ENCODE data around the gene UCK2.
A peak's percentile ranks its signal among the peaks of the same experiment; 100 is the strongest.

Gene UCK2

GRCh38 chr1:165905853-165906252 lies 78.4 kb downstream of the UCK2 start:
- no peak for DNase-seq

- no peak for DNase-seq
Observed at GRCh38 chr1:165907256-165907857, 79.9 kb downstream of the UCK2 start.

- DNase-seq = no peak
Observed at GRCh38 chr1:165910764-165911421, 83.5 kb downstream of the UCK2 start.

- no peak for DNase-seq
Observed at GRCh38 chr1:165911609-165912281, 84.3 kb downstream of the UCK2 start.

GRCh38 chr1:165912638-165913037 lies 85.2 kb downstream of the UCK2 start:
- no peak for DNase-seq

GRCh38 chr1:165914136-165914798 lies 86.9 kb downstream of the UCK2 start:
- DNase-seq = peak; percentile 55

GRCh38 chr1:165915480-165915879 lies 88.1 kb downstream of the UCK2 start:
- no peak for DNase-seq

GRCh38 chr1:165915932-165916348 lies 88.5 kb downstream of the UCK2 start:
- DNase-seq = no peak

GRCh38 chr1:165917166-165917565 lies 89.8 kb downstream of the UCK2 start:
- no peak for DNase-seq

- DNase-seq = no peak
Observed at GRCh38 chr1:165924117-165924516, 96.7 kb downstream of the UCK2 start.

GRCh38 chr1:165925498-165926079 lies 98.2 kb downstream of the UCK2 start:
- DNase-seq = no peak

- DNase-seq = no peak
Observed at GRCh38 chr1:165927169-165927568, 99.8 kb downstream of the UCK2 start.

GRCh38 chr1:165928075-165928731 lies 100.8 kb downstream of the UCK2 start:
- DNase-seq = peak; percentile 10

- DNase-seq = no peak
Observed at GRCh38 chr1:165930961-165931360, 103.5 kb downstream of the UCK2 start.

GRCh38 chr1:165933446-165934170 lies 106.2 kb downstream of the UCK2 start:
- no peak for DNase-seq

GRCh38 chr1:165936542-165936941 lies 109.1 kb downstream of the UCK2 start:
- DNase-seq = no peak

GRCh38 chr1:165937829-165938228 lies 110.4 kb downstream of the UCK2 start:
- DNase-seq = no peak

- no peak for DNase-seq
Observed at GRCh38 chr1:165938844-165939243, 111.4 kb downstream of the UCK2 start.

GRCh38 chr1:165941531-165941930 lies 114.1 kb downstream of the UCK2 start:
- no peak for DNase-seq

GRCh38 chr1:165942062-165942461 lies 114.6 kb downstream of the UCK2 start:
- no peak for DNase-seq

GRCh38 chr1:165942927-165943597 lies 115.6 kb downstream of the UCK2 start:
- no peak for DNase-seq

- no peak for DNase-seq
Observed at GRCh38 chr1:165945911-165946310, 118.5 kb downstream of the UCK2 start.

All from DMS153 (cell line).